ENCODE measurements around the gene SCLT1. TPM values are rescaled to one million over a fixed set of nuclear protein-coding genes. Genes with fewer than 3 reads are reported as not detected.

SCLT1 gene
- total RNA-seq, 1 experiment from 2014 or later = 14.3 TPM

GRCh38 chr4:128986019-128986418, 107.3 kb downstream of the SCLT1 start (continued):
- TF ChIP-seq, protein P1, sequence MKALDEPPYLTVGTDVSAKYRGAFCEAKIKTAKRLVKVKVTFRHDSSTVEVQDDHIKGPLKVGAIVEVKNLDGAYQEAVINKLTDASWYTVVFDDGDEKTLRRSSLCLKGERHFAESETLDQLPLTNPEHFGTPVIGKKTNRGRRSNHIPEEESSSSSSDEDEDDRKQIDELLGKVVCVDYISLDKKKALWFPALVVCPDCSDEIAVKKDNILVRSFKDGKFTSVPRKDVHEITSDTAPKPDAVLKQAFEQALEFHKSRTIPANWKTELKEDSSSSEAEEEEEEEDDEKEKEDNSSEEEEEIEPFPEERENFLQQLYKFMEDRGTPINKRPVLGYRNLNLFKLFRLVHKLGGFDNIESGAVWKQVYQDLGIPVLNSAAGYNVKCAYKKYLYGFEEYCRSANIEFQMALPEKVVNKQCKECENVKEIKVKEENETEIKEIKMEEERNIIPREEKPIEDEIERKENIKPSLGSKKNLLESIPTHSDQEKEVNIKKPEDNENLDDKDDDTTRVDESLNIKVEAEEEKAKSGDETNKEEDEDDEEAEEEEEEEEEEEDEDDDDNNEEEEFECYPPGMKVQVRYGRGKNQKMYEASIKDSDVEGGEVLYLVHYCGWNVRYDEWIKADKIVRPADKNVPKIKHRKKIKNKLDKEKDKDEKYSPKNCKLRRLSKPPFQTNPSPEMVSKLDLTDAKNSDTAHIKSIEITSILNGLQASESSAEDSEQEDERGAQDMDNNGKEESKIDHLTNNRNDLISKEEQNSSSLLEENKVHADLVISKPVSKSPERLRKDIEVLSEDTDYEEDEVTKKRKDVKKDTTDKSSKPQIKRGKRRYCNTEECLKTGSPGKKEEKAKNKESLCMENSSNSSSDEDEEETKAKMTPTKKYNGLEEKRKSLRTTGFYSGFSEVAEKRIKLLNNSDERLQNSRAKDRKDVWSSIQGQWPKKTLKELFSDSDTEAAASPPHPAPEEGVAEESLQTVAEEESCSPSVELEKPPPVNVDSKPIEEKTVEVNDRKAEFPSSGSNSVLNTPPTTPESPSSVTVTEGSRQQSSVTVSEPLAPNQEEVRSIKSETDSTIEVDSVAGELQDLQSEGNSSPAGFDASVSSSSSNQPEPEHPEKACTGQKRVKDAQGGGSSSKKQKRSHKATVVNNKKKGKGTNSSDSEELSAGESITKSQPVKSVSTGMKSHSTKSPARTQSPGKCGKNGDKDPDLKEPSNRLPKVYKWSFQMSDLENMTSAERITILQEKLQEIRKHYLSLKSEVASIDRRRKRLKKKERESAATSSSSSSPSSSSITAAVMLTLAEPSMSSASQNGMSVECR (CRISPR knock-in tag; IDR thresholded peaks at IDR 0.05; ENCODE audit: borderline replicate concordance) = no peak

GRCh38 chr4:128983771-128984485, 109.4 kb downstream of the SCLT1 start:
- H3K27me3 Mint-ChIP-seq (ENCODE audit: low read depth) = no peaks in the 10 kb centered on the region
- DNase-seq (ENCODE audit: low spot score) (no peak), ATAC-seq (no peak)
- H3K4me3 Mint-ChIP-seq = no peak overlapping the region
- no peaks in the 10 kb centered on the region for H3K9me3 Mint-ChIP-seq
- POLR2A ChIA-PET = no interaction called here
- TF ChIP-seq SMAD4 (CRISPR knock-in tag; IDR thresholded peaks at IDR 0.05) (no peak), ZMAT4 (CRISPR knock-in tag; IDR thresholded peaks at IDR 0.05) (no peak), ZNF396 (CRISPR knock-in tag; IDR thresholded peaks at IDR 0.05; ENCODE audit: borderline replicate concordance) (no peak)
- CTCF ChIA-PET = no interaction called here
- H3K4me1 Mint-ChIP-seq = no peaks in the 10 kb centered on the region
- no peak overlapping the region for H3K27ac Mint-ChIP-seq
- no peaks in the 10 kb centered on the region for H3K36me3 Mint-ChIP-seq

- Mint-ChIP-seq H3K27ac (no peak overlapping the region), H3K9me3 (no peaks in the 10 kb centered on the region), H3K27me3 (ENCODE audit: low read depth) (no peaks in the 10 kb centered on the region), H3K4me3 (no peak overlapping the region), H3K36me3 (no peaks in the 10 kb centered on the region), H3K4me1 (no peaks in the 10 kb centered on the region)
- POLR2A ChIA-PET = no interaction called here
- TF ChIP-seq CBFB (CRISPR knock-in tag; IDR thresholded peaks at IDR 0.05; ENCODE audit: low read depth) (no peak), E2F5 (CRISPR knock-in tag; IDR thresholded peaks at IDR 0.05) (no peak), ZMAT4 (CRISPR knock-in tag; IDR thresholded peaks at IDR 0.05) (no peak), ZNF512 (CRISPR knock-in tag; IDR thresholded peaks at IDR 0.05; ENCODE audit: borderline replicate concordance) (no peak), ATF1 (CRISPR knock-in tag; IDR thresholded peaks at IDR 0.05) (no peak), FOXP1 (CRISPR knock-in tag; IDR thresholded peaks at IDR 0.05; ENCODE audit: borderline replicate concordance) (no peak), JUN (CRISPR knock-in tag; IDR thresholded peaks at IDR 0.05) (no peak), ZNF219 (CRISPR knock-in tag; IDR thresholded peaks at IDR 0.05; ENCODE audit: borderline replicate concordance) (no peak)
- DNase-seq (ENCODE audit: low spot score) = no peak
- no peak for ATAC-seq
- CTCF ChIA-PET = no interaction called here
Observed at GRCh38 chr4:128981377-128981776, 112.0 kb downstream of the SCLT1 start.

- ATAC-seq (no peak), DNase-seq (ENCODE audit: low spot score) (no peak)
- POLR2A ChIA-PET = no interaction called here
- H3K27ac Mint-ChIP-seq = no peak overlapping the region
- no peak overlapping the region for H3K4me3 Mint-ChIP-seq
- H3K27me3 Mint-ChIP-seq (ENCODE audit: low read depth) = no peaks in the 10 kb centered on the region
- H3K36me3 Mint-ChIP-seq = no peaks in the 10 kb centered on the region
- H3K4me1 Mint-ChIP-seq = no peaks in the 10 kb centered on the region
- no peaks in the 10 kb centered on the region for H3K9me3 Mint-ChIP-seq
- CTCF ChIA-PET = no interaction called here
- TF ChIP-seq OVOL2 (CRISPR knock-in tag; IDR thresholded peaks at IDR 0.05; ENCODE audit: borderline replicate concordance) (no peak), EMX1 (CRISPR knock-in tag; IDR thresholded peaks at IDR 0.05) (no peak), SOX15 (CRISPR knock-in tag; IDR thresholded peaks at IDR 0.05) (no peak), NFE2L1 (CRISPR knock-in tag; IDR thresholded peaks at IDR 0.05) (no peak), IRF2 (CRISPR knock-in tag; IDR thresholded peaks at IDR 0.05; ENCODE audit: borderline replicate concordance, low read depth) (no peak), CBFB (CRISPR knock-in tag; IDR thresholded peaks at IDR 0.05; ENCODE audit: low read depth) (no peak)
- TF ChIP-seq, protein P2, sequence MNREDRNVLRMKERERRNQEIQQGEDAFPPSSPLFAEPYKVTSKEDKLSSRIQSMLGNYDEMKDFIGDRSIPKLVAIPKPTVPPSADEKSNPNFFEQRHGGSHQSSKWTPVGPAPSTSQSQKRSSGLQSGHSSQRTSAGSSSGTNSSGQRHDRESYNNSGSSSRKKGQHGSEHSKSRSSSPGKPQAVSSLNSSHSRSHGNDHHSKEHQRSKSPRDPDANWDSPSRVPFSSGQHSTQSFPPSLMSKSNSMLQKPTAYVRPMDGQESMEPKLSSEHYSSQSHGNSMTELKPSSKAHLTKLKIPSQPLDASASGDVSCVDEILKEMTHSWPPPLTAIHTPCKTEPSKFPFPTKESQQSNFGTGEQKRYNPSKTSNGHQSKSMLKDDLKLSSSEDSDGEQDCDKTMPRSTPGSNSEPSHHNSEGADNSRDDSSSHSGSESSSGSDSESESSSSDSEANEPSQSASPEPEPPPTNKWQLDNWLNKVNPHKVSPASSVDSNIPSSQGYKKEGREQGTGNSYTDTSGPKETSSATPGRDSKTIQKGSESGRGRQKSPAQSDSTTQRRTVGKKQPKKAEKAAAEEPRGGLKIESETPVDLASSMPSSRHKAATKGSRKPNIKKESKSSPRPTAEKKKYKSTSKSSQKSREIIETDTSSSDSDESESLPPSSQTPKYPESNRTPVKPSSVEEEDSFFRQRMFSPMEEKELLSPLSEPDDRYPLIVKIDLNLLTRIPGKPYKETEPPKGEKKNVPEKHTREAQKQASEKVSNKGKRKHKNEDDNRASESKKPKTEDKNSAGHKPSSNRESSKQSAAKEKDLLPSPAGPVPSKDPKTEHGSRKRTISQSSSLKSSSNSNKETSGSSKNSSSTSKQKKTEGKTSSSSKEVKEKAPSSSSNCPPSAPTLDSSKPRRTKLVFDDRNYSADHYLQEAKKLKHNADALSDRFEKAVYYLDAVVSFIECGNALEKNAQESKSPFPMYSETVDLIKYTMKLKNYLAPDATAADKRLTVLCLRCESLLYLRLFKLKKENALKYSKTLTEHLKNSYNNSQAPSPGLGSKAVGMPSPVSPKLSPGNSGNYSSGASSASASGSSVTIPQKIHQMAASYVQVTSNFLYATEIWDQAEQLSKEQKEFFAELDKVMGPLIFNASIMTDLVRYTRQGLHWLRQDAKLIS (CRISPR knock-in tag; IDR thresholded peaks at IDR 0.05; ENCODE audit: borderline replicate concordance) = no peak
- TF ChIP-seq, protein P3, sequence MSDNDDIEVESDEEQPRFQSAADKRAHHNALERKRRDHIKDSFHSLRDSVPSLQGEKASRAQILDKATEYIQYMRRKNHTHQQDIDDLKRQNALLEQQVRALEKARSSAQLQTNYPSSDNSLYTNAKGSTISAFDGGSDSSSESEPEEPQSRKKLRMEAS (CRISPR knock-in tag; IDR thresholded peaks at IDR 0.05) = no peak
Observed at GRCh38 chr4:128980816-128981326, 112.5 kb downstream of the SCLT1 start.

Measured in WTC11 (cell line).